Glomerular endothelial cell (primary cell): Measurements from ENCODE around the gene NOS3. TPM values are rescaled to one million over a fixed set of nuclear protein-coding genes. Genes with fewer than 3 reads are reported as not detected.
"Not testable (repeated sequence)": the region's sequence is repeated elsewhere in the genome, so short reads cannot be mapped to it uniquely, and the experiment has no call there.

Experiments
- DNase-seq: peaks from one replicate; pipeline ENCODE4 v3.0.0-alpha.2; 2011; ENCODE audit warnings: low read depth, low spot score; ENCODE audit errors: extremely low read depth
- total RNA-seq: library from RNA; depleted of rRNA; stranded (reverse); fragments of >200 nt; gene quantifications from 2 replicates; pipeline ENCODE4 v1.2.3, GENCODE V29; 2015

The NOS3 gene
- total RNA-seq, 1 donor from 2014 or later, result 22.0 TPM

- DNase-seq, result no peak
Observed at GRCh38 chr7:151032936-151033863, 42.4 kb downstream of the NOS3 start.

GRCh38 chr7:151033864-151034249 is 43.0 kb downstream of the NOS3 start:
- DNase-seq, result no peak

- no peak for DNase-seq
Observed at GRCh38 chr7:151034312-151035025, 43.7 kb downstream of the NOS3 start.

GRCh38 chr7:151035026-151035717 is 44.4 kb downstream of the NOS3 start:
- no peak for DNase-seq

GRCh38 chr7:151035902-151036301 is 45.1 kb downstream of the NOS3 start:
- no peak for DNase-seq

GRCh38 chr7:151038951-151039849 is 48.4 kb downstream of the NOS3 start:
- DNase-seq, result no peak

- DNase-seq, result no peak
Observed at GRCh38 chr7:151039850-151040548, 49.2 kb downstream of the NOS3 start.

- no peak for DNase-seq
Observed at GRCh38 chr7:151040616-151041375, 50.0 kb downstream of the NOS3 start.

- not testable (repeated sequence) for DNase-seq
Observed at GRCh38 chr7:151043449-151043848, 52.6 kb downstream of the NOS3 start.

GRCh38 chr7:151043959-151044358 is 53.1 kb downstream of the NOS3 start:
- no peak for DNase-seq

- DNase-seq, result no peak
Observed at GRCh38 chr7:151045262-151045661, 54.4 kb downstream of the NOS3 start.

- DNase-seq, result no peak
Observed at GRCh38 chr7:151045967-151046366, 55.1 kb downstream of the NOS3 start.

GRCh38 chr7:151046603-151047573 is 56.1 kb downstream of the NOS3 start:
- DNase-seq, result no peak

- no peak for DNase-seq
Observed at GRCh38 chr7:151047976-151048815, 57.4 kb downstream of the NOS3 start, which contains the start of gene ASIC3. TSS of gene ASIC3 (plus strand) at chr7:151048531. CDS start at chr7:151048886, 355 bp downstream.

GRCh38 chr7:151048911-151049463 is 58.2 kb downstream of the NOS3 start:
- no peak for DNase-seq

GRCh38 chr7:151051108-151051507 is 60.3 kb downstream of the NOS3 start:
- no peak for DNase-seq
